Measurements from ENCODE around the gene ASPSCR1. TPM values are rescaled to one million over a fixed set of nuclear protein-coding genes. Genes with fewer than 3 reads are reported as not detected.

Gene ASPSCR1
- total and polyA plus RNA-seq, 2 donors (not counting 1 experiment from before 2014, with no cell fraction given), result 6.3 to 35.7 TPM

DNA sequence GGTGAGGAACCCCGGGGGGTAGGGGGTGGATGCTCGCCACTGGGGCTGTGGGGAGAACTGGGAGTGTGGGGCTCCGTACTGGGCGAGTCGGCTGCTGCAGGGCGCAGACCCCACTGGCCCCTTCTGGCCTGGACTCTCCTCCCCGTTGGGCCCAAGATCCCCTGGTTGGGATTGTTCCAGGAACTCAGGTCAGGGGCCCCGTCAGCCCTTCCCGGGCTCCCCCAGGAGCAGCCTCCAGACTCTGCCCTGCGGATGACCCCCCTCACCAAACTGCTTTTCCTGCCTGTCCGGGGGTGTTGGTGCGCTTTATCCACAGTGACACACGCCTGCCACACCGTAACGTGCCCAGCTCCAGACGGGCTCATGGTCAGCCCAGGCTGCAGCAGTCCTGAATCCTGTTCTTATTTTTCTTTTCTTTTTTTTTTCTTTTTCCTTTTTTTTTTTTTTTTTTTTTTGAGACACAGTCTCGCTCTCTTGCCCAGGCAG is 24.2 kb downstream of the ASPSCR1 start:
- Histone ChIP-seq H3K27me3 (ENCODE audit: control insufficient read depth, insufficient read depth, low read length) (no peaks in the 10 kb centered on the region), H3K4me3 (replicated peaks in 1 of 4; ENCODE audit: control extremely low read depth in 1 of 4, insufficient read depth in 1 of 4, low read depth in 3 of 4, low read length in 4 of 4) (no peak overlapping the region), H3K36me3 (ENCODE audit: control insufficient read depth, insufficient read depth, low read length) (peaks cover 2% of the 10 kb centered on the region), H4K20me1 (ENCODE audit: control insufficient read depth, extremely low read depth, insufficient read depth, low read length) (no peaks in the 10 kb centered on the region), H3K79me2 (ENCODE audit: control insufficient read depth, insufficient read depth, low read length) (no peaks in the 10 kb centered on the region), H3K9ac (ENCODE audit: insufficient read depth, low read length) (no peak overlapping the region), H2AFZ (ENCODE audit: low read length) (no peak overlapping the region), H3K27ac (ENCODE audit: insufficient read depth, low read length) (no peak overlapping the region), H3K9me3 (ENCODE audit: control insufficient read depth, insufficient read depth, low read depth, low read length) (no peaks in the 10 kb centered on the region), H3K4me1 (ENCODE audit: control insufficient read depth, extremely low read depth, insufficient read depth, low read length) (peaks cover 27% of the 10 kb centered on the region), H3K4me2 (ENCODE audit: extremely low read depth, insufficient read depth, low read length) (no peak overlapping the region)
- no peak for TF ChIP-seq EZH2 (IDR thresholded peaks at IDR 0.05; ENCODE audit: low read length, missing control alignments)
- TF ChIP-seq, protein P1, sequence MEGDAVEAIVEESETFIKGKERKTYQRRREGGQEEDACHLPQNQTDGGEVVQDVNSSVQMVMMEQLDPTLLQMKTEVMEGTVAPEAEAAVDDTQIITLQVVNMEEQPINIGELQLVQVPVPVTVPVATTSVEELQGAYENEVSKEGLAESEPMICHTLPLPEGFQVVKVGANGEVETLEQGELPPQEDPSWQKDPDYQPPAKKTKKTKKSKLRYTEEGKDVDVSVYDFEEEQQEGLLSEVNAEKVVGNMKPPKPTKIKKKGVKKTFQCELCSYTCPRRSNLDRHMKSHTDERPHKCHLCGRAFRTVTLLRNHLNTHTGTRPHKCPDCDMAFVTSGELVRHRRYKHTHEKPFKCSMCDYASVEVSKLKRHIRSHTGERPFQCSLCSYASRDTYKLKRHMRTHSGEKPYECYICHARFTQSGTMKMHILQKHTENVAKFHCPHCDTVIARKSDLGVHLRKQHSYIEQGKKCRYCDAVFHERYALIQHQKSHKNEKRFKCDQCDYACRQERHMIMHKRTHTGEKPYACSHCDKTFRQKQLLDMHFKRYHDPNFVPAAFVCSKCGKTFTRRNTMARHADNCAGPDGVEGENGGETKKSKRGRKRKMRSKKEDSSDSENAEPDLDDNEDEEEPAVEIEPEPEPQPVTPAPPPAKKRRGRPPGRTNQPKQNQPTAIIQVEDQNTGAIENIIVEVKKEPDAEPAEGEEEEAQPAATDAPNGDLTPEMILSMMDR (conservative IDR thresholded peaks at IDR 0.05 in 1 of 2, IDR thresholded peaks at IDR 0.05 in 1 of 2; ENCODE audit: low read depth in 1 of 2, low read length in 2 of 2), result no peak
- DNase-seq (ENCODE audit: low read depth in 2 of 2), result no peak

DNA sequence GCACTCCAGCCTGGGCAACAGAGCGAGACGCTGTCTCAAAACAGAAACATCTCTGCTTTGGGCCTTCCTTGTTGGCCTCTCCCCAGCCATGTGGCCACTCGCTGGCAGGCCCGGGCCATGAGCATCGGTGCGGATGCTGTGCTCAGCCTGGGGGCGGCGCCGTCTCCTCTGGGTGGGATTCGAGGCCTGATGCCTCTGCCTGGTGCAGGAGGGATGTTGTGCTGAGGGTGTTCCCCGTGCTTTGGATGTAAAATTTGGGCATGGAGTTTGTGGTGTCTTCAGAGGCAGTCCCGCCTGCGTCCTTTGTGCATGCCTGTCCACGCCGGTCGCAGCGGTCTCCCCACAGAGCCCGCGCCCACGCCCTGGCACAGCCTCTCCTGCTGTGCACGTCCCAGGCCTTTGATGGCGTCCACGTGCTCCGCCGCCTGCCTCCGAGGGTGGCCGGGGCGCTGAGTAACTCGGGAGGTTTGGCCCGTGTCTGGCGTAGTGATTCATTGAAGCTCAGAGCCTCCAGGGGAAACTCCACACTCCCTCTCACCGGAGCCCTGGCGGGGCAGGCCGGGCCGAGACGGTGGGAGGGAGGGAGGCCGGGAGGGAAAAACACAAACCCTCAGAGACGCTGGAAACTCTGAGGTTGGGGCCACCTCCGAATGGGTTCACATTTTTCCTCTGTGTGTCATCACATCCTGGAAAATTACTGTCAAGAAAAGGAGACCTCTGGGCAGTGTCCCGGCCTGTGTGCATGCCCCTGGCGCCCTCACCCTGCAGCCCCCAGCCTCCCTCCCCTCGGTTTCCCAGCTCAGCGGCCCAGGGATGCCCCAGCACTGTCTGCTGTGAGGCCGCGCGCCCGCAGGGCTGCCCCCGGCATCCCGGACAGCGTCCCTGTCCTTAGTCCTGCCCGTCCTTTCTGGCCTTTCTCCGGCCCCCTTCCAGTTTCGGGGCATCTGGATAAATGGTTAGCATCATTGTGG is 26.3 kb downstream of the ASPSCR1 start:
- Histone ChIP-seq H3K4me3 (replicated peaks in 1 of 4; ENCODE audit: control extremely low read depth in 1 of 4, insufficient read depth in 1 of 4, low read depth in 3 of 4, low read length in 4 of 4) (no peak overlapping the region), H3K36me3 (ENCODE audit: control insufficient read depth, insufficient read depth, low read length) (no peaks in the 10 kb centered on the region)
- DNase-seq (ENCODE audit: low read depth in 2 of 2), result peak; percentile 89 to 96

More for the DNA sequence above, 26.3 kb downstream of the ASPSCR1 start:
- H2AFZ ChIP-seq (ENCODE audit: low read length), result no peak overlapping the region
- no peak overlapping the region for H3K9ac ChIP-seq (ENCODE audit: insufficient read depth, low read length)
- H4K20me1 ChIP-seq (ENCODE audit: control insufficient read depth, extremely low read depth, insufficient read depth, low read length), result no peaks in the 10 kb centered on the region
- peak overlapping the region; percentile 66 for H3K27ac ChIP-seq (ENCODE audit: insufficient read depth, low read length)
- H3K4me2 ChIP-seq (ENCODE audit: extremely low read depth, insufficient read depth, low read length), result peak overlapping the region; percentile 57
- H3K9me3 ChIP-seq (ENCODE audit: control insufficient read depth, insufficient read depth, low read depth, low read length), result no peaks in the 10 kb centered on the region
- H3K79me2 ChIP-seq (ENCODE audit: control insufficient read depth, insufficient read depth, low read length), result no peaks in the 10 kb centered on the region
- no peaks in the 10 kb centered on the region for H3K27me3 ChIP-seq (ENCODE audit: control insufficient read depth, insufficient read depth, low read length)
- H3K4me1 ChIP-seq (ENCODE audit: control insufficient read depth, extremely low read depth, insufficient read depth, low read length), result peaks cover 30% of the 10 kb centered on the region
- TF ChIP-seq, protein P1 (conservative IDR thresholded peaks at IDR 0.05 in 1 of 2, IDR thresholded peaks at IDR 0.05 in 1 of 2; ENCODE audit: low read depth in 1 of 2, low read length in 2 of 2), result no peak
- no peak for TF ChIP-seq EZH2 (IDR thresholded peaks at IDR 0.05; ENCODE audit: low read length, missing control alignments)
